ENCODE data around the gene OXSR1.
A peak's percentile ranks its signal among the peaks of the same experiment; 100 is the strongest.
"Not testable (repeated sequence)": the region's sequence is repeated elsewhere in the genome, so short reads cannot be mapped to it uniquely, and the experiment has no call there.

The OXSR1 gene

GRCh38 chr3:38235466-38235865 is 70.1 kb downstream of the OXSR1 start:
- DNase-seq = no peak

- DNase-seq = no peak
Measured at GRCh38 chr3:38238416-38239008, 73.2 kb downstream of the OXSR1 start.

DNA sequence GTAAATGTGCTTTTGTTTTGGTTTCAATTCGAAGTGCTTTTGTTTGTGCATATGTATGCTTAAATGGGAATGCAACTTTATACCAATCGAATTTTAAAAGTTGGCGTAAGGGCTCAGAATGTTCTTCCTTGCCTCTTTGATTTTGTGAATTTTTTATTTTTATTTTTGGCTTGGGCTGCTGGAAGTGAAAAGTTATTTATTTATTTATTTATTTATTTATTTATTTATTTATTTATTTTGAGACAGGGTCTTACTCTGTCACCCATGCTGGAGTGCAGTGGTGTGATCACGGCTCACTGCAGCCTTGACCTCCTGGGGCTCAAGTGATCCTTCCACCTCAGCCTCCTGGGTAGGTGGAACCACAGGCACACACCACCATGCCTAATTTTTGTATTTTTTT is 77.5 kb downstream of the OXSR1 start:
- DNase-seq = not testable (repeated sequence)

DNA sequence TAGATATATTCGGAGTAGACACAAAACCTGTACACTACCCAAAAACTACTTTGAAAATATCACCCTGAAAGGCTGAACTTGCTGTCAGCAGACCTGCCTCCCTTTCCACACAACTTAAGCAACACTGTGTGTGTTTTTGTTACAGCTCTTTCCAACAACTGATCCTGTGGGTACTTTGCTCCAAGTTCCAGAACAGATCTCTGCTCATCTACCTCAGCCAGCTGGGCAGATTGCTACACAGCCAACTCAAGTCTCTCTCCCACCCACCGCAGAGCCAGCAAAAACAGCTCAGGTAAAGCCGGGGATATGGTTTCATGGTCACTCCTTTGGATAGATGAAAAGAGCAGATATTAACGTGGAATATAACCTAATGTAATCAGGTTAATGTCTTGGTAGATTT is 80.6 kb downstream of the OXSR1 start:
- no peak for DNase-seq

- DNase-seq = peak; percentile 89
Measured at GRCh38 chr3:38247366-38248035, 82.2 kb downstream of the OXSR1 start.

DNA sequence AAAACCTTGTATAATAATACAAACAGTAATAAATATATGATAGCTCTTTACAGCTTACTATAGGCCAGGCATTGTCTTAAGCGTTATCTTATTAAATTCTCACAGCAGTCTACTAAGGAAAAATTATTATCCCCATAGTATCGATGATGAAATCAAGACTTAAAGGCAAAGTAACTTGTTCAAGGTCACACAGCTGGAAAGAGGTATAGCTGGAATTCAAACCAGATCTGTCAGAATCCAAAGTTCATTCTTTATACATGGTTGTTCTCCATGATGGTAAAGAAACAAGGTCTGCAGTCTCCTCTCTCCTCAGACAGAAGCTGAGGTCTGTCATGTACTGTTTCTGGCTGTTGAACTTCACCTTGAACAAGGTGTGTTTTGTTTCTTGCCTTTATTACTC is 84.9 kb downstream of the OXSR1 start:
- DNase-seq = no peak

GRCh38 chr3:38251197-38251596 is 85.9 kb downstream of the OXSR1 start:
- DNase-seq = no peak

- DNase-seq = no peak
Measured at GRCh38 chr3:38253704-38254103, 88.4 kb downstream of the OXSR1 start.

DNA sequence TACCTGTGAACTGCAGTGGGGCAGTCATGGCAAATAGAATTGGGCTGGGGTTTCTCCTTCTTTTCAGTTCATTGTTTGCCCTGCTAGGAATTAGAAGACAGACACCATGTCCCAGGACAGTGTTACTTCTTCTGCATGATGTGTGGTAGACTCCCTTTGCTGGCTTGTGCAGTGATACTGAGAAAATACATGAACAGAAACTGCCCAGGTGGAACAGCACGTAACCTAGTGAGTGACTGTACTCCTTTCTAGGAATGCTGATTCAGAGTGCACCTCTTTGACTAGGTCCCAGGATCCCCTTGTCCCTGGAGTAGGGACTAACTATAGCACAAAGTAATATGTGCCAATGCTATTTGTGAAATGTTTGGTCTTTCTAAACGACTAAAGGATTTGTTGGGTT is 89.5 kb downstream of the OXSR1 start:
- DNase-seq = no peak

GRCh38 chr3:38255627-38256026 is 90.3 kb downstream of the OXSR1 start:
- no peak for DNase-seq

- no peak for DNase-seq
Measured at GRCh38 chr3:38257583-38257982, 92.2 kb downstream of the OXSR1 start.

DNA sequence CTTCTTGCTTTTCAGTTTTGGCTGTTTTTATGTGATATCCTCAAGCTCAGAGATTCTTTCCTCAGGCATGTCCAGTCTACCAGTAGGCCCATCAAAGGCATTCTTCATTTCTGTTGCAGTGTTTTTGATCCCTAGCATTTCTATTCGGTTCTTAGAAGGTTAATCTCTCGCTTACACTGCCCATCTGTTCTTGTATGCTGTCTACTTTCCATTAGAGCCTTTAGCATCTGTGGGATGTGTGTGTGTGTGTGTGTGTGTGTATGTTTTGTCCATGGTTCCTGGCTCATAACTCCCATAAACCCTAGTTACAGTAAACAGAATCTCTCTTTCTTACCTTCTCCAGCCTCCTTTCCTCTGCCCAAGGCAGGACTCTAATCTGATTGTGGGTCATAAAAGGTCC is 95.1 kb downstream of the OXSR1 start:
- no peak for DNase-seq

GRCh38 chr3:38264353-38264771 is 99.0 kb downstream of the OXSR1 start:
- DNase-seq = no peak

DNA sequence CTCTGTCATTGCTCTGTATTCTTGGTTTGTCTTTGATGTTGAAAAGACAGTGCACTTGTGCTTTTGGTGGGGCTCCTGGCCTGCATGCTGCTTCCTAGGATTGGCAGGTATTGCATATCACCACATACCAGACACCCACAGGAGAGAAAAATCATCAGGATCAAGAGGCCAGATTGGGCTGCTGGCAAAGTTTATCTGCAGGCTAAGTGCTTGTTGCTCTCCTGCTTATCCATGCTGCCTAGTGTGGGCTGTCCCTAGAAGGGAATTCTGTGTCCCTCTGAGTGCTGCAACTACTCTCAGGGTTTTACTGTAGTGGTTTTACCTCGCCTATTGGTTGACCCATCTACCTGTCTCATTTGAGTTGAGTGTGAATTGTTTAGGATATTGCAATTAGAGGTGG is 99.4 kb downstream of the OXSR1 start:
- DNase-seq = no peak

GRCh38 chr3:38265604-38266307 is 100.4 kb downstream of the OXSR1 start, which contains the start of gene SLC22A13:
Gene SLC22A13 (plus strand): TSS chr3:38265812. CDS start chr3:38265861, 49 bp downstream.
- no peak for DNase-seq

GRCh38 chr3:38266810-38267209 is 101.5 kb downstream of the OXSR1 start:
- no peak for DNase-seq

GRCh38 chr3:38267662-38268061 is 102.3 kb downstream of the OXSR1 start:
- DNase-seq = no peak

DNA sequence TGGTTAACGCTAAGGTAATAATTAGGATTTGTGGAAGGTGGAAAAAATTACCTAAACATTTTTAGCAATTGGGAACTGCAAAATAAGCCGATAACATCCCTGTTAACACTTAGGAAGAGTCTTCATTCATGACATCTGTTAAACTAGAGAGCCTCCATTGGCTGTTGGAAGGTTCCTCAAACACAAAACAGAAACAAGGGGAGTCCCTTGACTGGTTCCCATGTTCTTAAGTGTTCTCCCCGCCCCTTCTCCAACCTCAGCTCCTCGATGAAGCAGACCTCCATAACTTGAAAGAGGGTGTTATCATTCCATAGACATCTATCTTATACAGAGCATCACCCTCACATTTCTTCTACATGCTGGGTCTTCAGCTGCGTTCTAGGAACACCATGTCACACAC is 102.8 kb downstream of the OXSR1 start:
- DNase-seq = no peak

DNA sequence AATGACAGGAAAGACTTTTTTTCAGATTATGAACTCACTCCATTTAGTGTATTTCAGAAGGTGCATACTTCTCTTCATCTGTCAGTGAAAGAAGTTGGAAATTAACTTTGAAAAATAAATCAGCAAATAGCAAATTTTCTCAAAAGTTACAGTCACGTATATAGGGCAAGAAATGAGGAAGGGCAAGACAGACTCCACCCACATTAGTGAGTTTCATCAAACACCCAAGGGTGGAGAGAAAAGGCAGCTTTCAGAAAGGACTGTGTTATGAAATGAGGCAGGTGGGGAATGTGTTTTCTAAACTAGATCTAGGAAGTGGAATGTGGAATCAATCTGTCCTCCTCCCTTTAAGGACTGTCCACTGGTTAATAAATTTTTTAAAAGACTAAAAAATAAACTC is 103.2 kb downstream of the OXSR1 start:
- DNase-seq = no peak

- DNase-seq = peak; percentile 60
Measured at GRCh38 chr3:38270606-38271005, 105.3 kb downstream of the OXSR1 start.

DNA sequence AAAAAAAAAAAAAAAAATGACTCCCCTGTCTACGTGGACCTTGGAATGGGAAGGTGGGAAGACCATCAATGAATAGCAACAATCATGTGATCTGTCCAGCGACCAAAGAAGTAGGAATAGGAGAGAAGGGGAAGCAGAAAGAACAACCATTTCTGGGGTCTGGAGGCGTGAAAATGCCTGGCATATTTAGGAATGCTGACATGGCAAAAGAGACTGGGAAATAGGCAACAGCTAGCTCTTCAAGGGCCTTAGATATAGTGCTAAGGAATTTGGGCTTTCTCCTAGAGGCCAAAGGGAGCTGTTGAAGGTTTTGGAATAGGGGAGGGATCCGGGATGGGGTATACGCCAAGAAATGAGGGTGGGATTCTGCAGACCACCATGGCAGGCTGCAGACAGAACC is 106.2 kb downstream of the OXSR1 start:
- no peak for DNase-seq

DNA sequence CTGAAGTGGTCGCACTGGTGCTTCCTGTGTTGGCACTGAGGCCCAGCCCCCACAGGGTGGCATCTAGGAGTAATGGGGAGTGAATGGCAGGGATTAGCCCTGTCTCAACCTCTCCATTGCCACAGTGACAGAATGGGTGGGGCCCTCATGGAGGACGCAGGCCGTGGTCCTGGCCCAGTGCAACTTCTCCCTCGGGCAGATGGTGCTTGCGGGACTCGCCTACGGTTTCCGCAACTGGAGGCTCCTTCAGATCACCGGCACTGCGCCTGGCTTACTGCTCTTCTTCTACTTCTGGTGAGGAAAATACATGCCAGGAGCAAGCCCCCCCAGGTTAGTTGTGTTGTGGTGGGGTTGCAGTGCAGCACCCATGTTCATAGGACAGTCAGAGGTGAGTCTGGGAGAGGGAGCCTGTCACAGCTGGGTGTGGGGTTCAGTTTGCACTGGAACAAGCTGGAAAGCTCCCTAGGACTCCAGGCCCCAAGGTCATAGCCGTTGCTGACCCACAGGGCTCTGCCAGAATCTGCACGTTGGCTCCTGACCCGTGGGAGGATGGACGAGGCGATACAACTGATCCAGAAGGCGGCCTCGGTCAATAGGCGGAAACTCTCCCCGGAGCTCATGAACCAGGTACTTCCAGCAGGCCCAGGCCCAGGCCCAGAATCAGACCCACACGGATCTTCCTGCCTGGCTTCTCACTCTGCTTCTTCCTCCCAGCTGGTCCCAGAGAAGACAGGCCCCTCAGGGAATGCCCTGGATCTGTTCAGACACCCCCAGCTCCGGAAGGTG is 109.7 kb downstream of the OXSR1 start:
- no peak for DNase-seq

- no peak for DNase-seq
Measured at GRCh38 chr3:38275658-38276057, 110.3 kb downstream of the OXSR1 start.

Data from EL (cell line).